C4-2B (cell line): ENCODE results near the gene GNB1.
A peak's percentile ranks its signal among the peaks of the same experiment; 100 is the strongest.

ENCODE experiments used
- ZFX ChIP-seq: fragments of 450-650 bp; IDR thresholded peaks from 2 replicates; pipeline ENCODE4 v1.6.1; 2017
- TF ChIP-seq, protein P1 (sequence below): fragments of 450-650 bp; conservative IDR thresholded peaks from 2 replicates; pipeline ENCODE4 v1.5.1; 2017; ENCODE audit warnings: mild to moderate bottlenecking

GRCh38 chr1:1758692-1759455 lies 132.0 kb downstream of the GNB1 start:
- TF ChIP-seq, protein P1, sequence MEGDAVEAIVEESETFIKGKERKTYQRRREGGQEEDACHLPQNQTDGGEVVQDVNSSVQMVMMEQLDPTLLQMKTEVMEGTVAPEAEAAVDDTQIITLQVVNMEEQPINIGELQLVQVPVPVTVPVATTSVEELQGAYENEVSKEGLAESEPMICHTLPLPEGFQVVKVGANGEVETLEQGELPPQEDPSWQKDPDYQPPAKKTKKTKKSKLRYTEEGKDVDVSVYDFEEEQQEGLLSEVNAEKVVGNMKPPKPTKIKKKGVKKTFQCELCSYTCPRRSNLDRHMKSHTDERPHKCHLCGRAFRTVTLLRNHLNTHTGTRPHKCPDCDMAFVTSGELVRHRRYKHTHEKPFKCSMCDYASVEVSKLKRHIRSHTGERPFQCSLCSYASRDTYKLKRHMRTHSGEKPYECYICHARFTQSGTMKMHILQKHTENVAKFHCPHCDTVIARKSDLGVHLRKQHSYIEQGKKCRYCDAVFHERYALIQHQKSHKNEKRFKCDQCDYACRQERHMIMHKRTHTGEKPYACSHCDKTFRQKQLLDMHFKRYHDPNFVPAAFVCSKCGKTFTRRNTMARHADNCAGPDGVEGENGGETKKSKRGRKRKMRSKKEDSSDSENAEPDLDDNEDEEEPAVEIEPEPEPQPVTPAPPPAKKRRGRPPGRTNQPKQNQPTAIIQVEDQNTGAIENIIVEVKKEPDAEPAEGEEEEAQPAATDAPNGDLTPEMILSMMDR = no peak
- peak; percentile 55; the same call in 1 of the 2 replicates for TF ChIP-seq ZFX
